GM21576 (cell line): ENCODE results near the gene COX4I2.
"Not testable (repeated sequence)": the region's sequence is repeated elsewhere in the genome, so short reads cannot be mapped to it uniquely, and the experiment has no call there.

Source experiments
- ATAC-seq: cut with Tn5 transposase; IDR thresholded peaks from one replicate; pipeline ENCODE4 v1.9.1; 2021; ENCODE audit warnings: mild to moderate bottlenecking, moderate library complexity; ENCODE audit not compliant: unreplicated experiment

COX4I2 gene

DNA sequence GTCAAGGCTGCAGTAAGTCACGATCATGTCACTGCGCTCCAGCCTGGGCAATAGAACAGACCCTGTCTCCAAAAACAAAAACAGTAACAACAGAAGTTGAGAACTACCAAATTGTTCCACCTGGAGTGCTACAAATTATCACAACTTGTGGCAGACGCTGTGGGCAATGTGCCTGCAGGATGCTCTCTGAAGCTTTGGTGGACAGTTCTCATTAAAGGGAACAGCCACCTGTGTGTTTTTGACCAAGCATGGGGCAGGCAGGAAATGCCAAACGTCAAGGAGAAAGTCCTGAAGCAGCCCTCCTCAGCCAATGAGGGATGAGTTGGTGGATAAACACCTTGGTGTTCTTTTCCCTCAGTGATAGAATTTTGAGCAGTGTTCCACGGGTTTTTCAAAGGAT lies 15.8 kb downstream of the COX4I2 start:
- ATAC-seq: no peak

DNA sequence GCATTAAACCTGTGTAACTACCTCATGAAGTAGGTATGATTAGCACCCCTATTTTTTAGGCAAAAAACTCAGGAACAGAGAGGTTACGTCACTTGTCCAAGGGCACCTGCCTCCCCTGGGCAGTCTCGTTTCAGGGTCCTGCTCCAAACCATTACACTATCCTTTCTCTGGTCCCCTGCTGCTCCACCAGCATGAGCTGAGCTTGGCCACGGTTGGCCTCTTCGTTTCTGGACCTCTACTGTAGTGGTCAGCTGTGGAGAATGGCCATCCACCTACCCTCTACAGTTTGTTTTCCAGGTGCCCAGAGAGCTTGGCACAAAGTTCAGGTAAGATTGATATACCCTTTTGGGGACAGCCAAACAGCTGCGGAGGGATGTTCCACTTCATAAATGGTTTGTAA lies 16.8 kb downstream of the COX4I2 start:
- ATAC-seq: no peak

DNA sequence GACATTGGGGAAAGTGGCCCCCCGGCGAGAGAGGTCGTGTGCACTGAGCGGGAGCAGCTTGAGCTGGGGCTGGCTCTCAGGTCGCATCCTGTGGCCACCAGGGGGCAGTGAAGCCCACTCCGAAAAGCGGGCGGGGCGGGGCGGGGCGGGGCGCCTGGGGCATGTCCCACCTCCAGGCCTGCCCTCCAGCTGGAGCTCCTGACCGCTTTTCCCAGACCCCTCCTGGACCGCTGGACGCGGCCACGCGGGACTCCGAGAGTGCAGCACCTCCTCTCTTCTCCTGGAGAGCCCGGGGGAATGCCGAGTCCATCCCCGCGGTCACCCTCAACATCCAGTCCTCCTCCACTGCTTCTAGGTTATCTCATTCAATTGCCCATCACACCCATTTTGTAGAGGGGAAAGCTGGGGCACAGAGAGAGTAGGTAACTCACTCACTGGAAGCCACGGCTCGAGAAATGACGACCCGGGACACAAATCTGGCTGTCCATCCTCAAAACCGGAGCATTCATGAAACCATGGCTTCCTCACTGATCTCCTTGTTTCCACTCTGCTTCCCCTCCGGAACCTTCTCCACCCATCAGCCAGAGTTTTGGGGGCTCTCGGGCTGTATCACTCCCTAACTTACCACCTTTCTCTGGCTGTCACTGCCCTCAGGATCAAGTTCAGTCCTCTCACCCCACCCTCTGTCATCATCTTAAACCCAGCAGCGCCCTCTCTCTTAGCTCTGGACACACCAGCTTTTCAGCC lies 24.1 kb downstream of the COX4I2 start:
- ATAC-seq: peak; percentile 48

DNA sequence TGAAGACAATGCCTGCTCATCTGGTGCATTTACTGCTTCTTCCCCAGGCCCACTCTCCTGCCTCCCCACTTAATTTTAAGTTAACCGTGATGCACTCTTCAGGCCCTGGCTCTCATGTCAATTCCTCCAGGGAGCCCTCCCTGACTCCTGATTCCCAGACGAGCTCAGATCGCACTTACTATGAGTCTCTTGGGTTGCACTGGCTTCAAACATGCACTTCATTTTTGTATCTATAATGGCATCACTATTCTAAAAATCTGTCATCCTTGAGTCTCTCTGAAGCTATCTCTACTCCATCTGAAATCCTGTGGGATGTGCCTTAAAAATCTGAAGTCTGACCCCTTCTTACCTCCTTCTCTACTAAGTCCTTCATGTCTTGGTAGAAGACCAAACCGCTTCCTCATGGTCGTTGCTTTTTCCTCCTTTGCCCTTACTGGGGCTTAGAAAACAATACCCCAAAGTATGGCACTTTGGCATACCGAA lies 24.7 kb downstream of the COX4I2 start:
- no peak for ATAC-seq

DNA sequence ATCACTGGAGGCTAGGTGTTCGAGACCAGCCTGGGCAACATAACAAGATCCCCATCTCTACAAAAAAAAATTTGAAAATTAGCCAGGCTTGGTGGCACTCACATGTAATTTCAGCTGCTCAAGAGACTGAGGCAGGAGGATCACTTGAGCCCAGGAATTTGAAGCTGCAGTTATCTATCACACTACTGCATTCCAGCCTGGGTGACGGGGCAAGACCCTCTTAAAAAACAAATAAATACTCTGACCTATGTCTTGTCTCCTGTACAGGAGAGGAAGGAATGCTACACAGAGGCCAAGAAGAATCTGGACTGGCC lies 25.8 kb downstream of the COX4I2 start:
- no peak for ATAC-seq

DNA sequence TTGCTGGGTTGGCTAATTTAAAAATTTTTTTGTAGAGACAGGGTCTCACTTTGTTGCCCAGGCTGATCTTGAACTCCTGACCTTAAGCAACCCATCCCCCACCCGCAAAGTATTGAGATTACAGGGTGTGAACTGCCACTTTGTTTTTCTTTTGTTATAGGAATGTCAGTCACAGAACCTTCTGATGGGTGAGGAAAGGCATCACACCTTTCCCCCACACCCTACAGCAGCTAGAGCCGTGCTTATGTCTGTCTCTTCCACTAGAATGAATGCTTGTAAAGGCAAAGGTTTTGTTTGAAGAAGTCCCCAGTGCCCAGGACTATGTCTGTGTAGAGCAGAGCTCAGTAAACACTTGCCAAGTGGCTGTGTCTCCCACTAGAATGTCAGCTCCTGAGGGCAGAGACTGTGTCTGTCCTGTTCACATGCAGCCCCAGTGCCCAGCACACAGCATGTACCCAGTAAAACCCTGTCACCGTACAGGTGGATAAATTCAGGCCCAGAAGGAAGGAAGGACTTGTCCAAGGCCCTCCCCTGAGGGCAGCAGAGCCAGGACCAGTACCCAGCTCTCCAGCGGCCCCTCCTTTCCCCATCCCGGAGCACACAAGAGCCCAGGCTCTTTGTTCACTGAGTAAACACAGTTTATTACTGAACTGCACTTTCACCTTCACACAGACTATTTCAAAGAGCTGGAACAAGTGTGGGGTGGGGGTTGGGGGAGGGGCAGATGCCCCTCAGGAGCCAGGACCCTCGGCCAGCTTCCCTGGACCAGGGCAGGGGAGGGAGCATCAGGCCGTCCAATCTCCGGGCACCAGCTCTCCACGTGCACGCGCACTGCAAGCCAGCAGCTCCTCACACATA lies 26.4 kb downstream of the COX4I2 start:
- no peak for ATAC-seq

DNA sequence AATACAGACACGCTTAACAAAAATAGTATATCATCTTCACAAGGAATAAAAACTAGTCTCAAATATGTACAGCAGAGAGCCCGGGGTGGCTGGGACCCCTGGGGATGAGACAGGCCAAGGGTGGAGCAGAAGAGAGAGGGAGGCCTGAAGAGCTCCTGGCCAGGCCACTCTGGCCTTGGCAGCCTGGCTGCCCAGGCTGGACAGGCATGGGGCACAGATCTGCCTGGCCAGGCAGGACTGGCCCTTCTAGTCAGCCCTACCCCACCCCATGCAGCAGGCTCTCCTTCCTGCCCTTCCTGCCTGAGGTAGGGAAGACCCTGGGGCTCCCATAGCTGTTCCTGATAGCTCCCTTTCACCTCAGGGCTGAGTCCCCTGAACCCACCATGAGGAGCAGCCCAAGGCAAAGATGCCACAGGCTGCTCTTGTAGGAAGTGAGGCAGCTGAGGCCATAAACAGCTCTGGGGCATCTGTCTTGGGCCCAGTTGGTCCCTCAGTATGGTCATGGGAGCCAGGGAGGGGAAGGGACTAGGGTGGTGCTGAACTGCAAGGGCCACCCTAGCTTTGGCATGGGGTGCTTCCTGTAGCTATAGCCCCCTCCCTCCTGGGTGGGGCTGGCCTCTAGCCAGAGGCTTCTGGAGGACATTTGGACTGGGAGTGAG lies 27.1 kb downstream of the COX4I2 start:
- no peak for ATAC-seq

DNA sequence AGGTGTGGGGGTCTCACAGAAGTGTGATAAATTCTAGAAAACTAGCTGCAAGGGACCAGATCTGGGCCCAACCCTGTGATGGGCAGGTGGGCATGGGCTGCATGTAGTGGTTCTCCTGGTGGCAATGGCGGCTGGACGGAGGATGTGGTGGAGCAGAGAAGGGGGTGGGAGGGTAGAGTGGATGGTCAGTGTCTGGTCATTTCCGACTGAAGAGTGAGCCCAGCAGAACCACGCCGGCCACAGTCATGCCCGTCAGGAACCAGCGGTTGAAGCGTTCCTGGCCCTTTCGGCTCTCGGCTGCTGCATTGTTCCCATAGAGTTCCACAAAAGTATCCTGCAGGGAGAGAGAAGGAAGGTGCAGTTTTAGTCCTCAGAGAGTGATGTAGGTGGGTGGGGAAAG lies 28.0 kb downstream of the COX4I2 start:
- no peak for ATAC-seq

DNA sequence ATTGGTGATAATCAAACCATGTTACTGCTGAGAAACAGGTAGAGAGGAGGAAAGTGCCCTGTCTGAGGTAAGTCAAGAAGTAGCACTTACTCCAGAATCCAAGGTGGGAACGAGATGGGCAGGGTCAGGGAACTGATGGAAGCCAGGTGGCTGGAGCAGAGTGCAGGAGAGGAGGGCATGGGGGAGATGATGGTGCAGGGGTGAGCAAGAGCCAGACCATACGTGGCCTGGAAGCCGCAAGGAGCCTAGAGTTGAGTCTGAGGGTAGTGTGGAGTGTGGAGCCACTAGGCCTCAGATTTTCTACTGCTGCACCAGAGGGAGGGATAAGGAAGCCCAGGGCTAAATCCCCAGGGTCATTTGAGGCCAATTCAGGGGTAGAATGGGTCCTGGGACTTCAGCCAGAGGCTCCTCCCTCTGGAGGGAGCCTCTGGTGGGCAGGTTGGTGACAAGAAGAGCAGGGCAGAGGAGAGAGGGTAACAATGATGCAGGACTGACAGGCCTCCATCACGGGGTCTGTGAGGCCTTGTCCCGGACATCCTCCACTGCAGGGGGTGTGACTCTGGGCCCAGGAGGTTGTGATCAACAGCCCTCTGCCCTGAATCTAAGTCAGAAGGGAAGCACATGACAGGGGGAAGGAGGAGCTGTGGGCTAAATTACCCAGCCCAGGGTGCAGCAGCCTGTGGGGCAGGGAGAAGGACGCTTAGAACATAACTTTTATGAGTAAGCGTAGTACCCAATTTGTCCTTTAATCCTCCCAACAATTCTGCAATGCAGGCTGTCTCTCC lies 28.7 kb downstream of the COX4I2 start:
- ATAC-seq: no peak

DNA sequence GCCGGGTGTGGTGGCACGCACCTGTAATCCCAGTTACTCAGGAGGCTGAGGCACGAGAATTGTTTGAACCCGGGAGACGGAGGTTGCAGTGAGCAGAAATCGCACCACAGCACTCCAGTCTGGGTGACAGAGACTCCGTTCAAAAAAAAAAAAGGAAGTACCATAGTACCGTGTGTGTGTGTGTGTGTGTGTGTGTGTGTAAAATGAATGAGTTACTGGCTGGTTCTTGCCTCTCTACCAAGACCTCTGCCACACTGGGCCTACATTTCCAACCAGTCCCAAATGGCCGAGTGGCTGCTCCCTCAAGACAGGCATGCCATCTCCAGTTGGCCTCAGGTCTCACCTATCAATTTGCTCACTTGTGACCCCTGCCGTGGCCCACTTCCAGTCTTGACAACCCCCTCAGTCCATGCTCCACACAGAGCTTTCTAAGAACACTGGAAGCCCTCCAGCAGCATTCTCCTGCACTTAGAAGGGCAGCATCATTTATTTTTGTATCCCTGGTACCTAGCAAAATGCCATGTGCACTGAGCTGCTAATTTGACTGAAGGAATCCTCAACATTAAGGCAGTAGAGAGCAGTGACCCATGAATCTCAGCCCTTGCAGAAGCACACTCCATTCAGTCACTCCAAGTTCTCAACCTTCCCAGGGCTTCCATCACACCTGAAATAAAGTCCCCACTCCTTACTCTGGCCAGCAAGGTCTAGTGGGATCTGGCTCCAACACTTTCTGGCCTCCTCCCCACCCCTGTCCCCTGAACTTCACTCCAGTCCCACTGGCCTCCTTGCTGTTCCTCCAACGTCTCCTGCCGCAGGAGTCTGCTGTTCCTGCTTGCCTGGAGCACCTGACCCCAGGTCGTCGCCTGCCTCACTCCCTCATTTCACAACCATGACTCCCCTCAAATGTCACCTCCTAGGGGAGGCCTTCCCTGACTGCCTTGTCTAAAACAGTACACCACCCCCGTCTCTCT lies 29.9 kb downstream of the COX4I2 start:
- ATAC-seq: no peak

DNA sequence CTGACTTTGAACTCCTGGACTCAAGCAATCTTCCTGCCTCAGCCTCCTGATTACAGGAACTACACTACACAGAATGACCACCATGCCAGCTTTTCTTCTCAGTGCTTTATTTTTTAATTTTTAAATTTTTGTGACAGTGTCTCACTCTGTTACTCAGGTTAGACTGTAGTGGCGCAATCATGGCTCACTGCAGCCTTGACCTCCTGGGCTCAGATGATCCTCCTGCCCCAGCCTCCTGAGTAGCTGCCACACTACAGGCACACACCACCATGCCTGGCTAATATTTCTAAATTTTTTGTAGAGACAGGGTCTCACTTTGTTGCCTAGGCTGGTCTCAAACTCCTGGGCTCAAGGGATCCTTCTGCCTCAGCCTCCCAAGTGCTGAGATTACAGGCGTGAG lies 31.2 kb downstream of the COX4I2 start:
- not testable (repeated sequence) for ATAC-seq

DNA sequence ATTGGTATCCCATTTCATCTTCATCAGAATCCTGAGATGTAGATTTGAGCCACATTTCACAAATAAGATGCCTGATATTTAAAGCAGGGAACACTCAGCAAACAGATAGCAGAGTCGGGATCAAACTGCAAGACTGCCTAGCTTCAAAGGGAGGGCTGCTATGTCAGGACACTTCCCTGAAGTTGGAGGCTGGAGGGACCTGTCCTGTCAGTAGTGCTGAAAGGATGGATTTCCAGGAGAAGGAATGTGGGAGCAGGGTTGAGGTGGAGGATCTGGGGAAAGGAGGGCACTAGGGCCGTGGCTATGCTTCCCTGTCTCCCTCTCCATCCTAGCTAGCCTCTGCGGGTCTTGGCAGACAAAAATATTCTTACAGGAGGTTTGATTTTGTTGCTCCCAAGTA lies 32.2 kb downstream of the COX4I2 start:
- ATAC-seq: no peak

DNA sequence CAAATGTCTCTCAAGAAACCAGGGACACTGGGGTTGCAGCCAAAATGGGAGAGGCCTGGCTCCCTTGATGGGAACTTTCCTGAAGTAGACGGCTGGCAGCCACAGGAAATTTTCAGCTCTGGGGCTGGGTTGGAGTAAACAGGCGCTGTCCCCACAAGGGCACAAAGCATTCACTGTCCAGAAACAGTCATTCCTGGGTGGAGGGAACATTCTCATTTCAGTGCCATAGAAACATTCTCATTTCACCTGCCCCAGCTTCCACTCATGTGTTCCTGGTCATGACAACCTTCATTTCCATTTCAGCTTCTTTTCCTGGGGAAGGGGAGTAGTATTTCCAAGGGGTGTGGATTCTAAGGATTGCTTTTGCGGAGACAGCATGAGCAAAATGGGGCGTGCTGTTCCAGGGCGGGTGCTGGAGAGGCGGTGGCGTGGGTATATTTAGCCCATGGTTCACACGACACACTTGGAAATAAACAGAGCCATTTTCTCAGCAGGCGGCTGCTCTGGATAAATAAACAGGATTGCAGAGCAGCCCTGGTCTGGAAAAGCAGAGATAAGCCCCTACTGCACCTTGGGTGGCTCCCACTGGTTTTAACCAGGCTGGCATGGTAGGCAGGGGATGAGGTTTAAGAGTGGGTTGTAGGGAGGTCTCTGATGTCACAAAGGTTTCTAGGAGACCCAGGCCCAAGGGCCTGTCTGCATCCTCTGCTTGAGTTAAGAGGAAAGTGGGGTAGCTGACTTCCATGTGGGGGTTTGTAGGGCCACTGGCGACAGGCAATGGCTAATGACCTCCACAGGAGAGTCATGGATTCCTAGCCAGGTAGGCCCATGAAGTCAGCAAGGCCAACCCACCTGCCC lies 32.9 kb downstream of the COX4I2 start:
- no peak for ATAC-seq

DNA sequence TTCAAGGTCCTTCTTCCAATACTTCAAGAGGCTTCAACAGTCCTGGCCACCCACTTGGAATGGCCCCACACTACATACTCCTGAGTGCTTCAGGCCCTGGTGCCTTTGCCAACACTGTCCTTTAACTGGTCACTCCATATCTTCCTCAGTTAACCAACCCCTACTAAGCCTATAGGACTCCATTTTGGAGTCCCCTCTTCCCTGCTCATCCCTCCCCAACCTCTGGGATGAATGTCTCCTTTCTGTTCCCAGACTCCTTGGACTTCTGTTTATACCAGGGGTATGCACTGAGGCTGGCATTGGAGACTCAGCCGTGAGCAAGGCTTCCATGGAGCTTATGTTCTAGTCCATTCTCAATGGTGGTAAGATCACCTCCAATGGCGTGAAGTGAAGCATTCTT lies 33.6 kb downstream of the COX4I2 start:
- no peak for ATAC-seq

DNA sequence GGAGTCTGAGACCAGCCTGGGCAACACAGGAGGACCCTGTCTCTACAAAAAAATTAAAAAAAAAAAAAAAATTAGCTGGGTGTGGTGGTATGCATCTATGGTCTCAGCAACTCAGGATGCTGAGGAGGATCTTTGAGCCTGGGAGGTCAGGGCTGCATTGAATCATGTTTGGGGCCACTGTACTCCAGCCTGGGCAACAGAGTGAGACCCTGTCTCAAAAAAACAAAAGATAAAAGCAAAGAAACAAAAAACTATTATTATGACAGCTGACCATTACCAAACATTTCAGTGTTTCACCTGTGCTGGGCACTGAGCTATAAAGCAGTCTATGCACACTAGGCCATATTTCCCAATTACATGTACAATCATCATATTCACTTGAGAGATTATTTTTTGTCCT lies 35.7 kb downstream of the COX4I2 start:
- ATAC-seq: no peak

DNA sequence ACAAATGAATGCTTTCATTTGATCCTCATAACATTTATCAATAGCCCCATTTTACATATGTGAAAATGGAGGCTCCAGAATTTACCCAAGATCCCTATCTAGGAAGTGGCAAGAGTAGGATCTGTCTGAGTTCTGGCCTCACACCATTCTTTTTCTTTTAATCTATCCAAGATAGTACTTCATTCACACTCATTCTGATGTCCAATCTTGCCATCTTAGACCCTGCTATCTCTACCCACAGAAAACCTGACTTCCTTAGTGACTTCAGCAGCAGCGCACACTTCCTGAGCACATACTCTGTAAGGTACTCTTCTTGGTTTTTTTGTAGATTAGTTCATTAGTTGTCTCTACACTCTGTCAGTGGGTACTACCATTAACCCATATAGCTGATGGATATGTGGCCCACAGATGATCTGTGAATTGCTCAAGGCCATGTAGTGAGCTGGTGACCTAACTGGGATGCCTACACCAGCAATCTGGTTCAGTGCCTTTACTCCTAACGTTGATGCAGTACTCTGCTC lies 36.3 kb downstream of the COX4I2 start:
- no peak for ATAC-seq

DNA sequence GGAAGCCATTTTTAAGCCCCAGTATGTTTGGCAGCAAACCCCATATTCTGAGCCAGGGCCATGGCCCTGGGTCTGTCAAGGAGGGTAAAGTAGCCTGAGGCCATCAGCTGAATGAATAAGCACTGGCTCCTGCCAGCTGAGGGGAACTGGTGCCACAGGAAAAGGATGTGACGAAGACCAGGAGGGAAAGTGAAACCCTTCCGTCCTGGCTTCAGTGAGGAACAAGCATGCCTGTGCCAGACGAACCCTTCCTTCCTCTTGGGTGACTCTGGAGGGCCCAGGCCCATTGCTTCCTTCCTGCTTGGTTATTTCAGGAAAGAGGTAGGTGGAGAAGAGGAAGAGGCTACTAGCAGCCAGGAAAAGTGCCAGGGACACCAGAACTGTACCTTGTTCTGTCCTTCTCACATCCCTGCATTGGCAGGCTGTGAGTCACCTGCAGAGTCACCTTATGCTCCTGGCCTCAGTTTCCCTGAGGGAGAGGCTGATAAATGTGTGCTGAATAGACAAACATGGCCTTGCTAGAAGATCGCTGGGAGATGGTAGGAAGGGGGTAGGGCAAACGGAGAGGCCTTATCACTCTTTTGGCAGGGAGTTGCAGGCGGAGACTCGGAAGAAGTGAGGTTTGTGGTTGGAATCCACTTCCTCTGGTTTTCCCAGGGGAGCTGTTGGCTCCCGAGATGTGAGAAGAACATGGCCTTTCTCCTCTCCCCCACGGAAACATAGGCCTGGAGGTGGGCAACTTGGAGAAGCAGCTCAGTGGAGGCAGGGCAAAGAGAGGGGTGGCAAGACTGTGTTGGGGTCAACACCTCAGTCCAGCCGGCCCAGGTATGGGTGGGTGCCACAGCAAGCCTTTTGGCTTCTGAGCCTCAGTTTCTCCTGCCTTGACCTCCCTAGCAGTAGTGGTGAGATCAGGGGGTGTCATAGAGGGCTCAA lies 37.4 kb downstream of the COX4I2 start:
- peak; percentile 62 for ATAC-seq
